Right renal pelvis (tissue), 4 donors: ENCODE measurements around the gene CABP1. TPM values are rescaled to one million over a fixed set of nuclear protein-coding genes. Genes with fewer than 3 reads are reported as not detected.
"Not testable (repeated sequence)": the region's sequence is repeated elsewhere in the genome, so short reads cannot be mapped to it uniquely, and the experiment has no call there.

Experiments
- DNase-seq, 4 donors: peaks; one replicate each; pipeline ENCODE4 v3.0.0-alpha.2; 2013; ENCODE audit warnings: low read depth in 4 of 4, low spot score in 3 of 4, missing footprints in 1 of 4
- polyA plus RNA-seq, 4 donors: library from polyadenylated mRNA; unstranded; fragments of 120-200 nt; gene quantifications; one replicate each; pipeline ENCODE4 v1.2.1, GENCODE V29; 2013; ENCODE audit not compliant: insufficient read length in 4 of 4

The CABP1 gene
- polyA plus RNA-seq, 4 donors, result 3.6 to 6.9 (median 5.1) TPM

DNA sequence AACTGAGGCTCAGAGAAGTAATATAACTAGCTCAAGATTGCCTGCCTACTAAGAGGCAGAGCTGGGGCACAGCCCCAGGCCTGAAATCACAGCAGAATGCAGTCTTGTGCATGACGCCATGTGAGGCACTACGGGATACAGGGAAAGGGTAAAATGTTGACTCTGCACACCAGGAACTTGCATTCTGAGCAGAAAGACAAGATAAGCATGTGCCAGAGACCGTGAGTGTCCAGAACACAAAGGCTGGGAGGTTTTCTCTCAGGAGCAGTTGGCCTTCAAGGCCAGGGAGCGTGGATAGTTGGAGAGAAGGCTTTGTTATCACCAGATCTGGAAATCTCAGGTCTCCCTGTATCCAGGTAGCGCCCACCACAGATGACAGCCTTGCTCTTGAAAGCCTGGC, 23.3 kb downstream of the CABP1 start:
- no peak for DNase-seq

GRCh38 chr12:120666571-120667390, 26.4 kb downstream of the CABP1 start:
- DNase-seq, result no peak

DNA sequence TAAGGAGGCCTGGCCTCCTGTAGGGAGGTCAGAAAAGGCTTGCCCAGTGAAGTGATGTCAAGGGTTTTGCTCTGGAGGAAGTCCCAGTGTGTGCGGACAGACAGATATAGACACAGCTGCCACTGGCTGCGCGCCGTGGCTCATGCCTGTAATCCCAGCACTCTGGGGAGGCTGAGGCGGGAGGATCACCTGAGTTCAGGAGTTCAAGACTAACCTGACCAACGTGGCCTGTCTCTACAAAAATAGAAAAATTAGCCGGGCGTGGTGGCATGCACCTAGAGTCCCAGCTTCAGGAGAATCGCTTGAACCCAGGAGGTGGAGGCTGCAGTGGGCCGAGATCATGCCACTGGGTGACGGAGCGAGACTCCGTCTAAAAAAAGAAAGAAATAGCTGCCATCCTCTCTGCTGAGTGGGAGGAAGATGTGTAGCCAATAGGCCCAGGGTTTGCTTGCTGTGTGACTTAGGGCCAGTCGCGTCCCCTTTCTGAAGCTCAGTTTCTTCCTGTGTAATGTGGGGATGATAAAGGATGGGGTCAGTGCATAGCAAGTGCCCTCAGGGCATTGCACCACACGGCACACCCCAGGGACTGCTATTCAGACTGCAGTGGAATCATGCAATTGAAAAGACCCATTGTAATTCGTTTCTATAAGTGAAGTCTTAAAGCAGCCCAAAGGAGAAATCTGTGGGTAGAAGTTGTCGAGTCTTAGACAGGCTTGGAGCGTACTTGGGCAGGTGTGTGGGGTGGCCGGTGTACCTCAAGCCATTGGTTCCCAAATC, 27.9 kb downstream of the CABP1 start:
- no peak for DNase-seq

DNA sequence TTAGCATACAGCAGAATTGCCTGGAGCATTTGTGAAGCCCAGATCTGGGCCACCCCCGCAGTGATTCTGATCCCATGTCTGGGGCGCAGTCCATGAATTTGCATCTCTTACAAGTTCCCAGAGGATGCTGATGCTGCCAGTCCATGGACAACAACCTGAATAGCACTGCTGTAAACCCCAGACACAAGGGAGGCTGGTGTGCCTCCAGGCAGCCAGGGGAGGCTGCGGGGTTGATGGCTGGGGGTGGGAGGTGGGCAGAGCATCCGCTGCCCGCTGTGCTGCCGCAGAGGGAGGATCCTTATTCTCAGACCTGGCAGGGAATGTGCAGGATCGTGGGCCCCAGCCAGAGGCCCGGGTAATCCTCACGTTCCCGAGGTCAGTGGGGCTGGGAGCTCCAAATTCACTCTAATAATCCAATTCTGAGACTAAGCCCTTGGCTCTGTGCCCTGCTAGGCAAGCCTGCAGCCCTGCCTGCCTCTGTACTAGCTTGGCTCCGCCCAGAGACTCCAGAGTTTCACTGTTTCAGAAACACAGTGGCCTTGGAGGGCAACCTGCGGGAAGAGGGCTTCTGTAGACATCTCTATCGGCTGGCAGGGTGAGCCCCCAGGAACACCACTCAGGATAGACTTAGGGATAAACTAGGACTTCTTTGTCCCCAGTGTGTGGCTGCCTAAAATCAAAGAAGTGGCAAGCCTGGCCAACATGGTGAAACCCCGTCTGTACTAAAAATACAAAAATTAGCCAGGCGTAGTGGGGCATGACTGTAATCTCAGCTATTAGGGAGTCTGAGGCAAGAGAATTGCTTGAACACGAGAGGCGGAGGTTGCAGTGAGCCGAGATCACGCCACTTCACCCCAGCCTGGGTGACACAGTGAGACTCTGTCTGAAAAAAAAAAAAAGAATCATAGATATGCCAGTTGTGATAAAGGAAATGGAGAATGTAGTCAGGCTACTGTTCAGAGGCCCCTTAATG, 28.7 kb downstream of the CABP1 start:
- no peak for DNase-seq

- not testable (repeated sequence) for DNase-seq
These were observed 29.8 kb downstream of the CABP1 start for GRCh38 chr12:120670237-120670636.

DNA sequence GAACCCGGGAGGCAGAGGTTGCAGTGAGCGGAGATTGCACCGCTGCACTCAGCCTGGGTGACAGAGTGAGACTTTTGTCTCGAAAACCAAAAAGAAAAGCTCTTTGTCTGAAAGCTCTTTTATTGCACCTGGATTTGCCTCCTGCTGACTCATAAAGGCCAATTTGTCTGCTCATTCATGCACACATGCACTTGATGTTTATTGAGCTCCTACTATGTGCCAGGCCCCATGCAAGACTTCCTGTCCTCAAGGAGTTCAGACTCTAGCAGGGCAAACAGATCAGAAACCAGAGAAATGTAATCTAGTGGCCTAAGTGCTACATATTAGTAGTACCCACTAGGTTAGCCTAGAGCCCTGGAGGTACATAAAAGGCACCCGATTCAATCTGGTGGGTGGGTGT, 30.2 kb downstream of the CABP1 start:
- DNase-seq, result no peak

DNA sequence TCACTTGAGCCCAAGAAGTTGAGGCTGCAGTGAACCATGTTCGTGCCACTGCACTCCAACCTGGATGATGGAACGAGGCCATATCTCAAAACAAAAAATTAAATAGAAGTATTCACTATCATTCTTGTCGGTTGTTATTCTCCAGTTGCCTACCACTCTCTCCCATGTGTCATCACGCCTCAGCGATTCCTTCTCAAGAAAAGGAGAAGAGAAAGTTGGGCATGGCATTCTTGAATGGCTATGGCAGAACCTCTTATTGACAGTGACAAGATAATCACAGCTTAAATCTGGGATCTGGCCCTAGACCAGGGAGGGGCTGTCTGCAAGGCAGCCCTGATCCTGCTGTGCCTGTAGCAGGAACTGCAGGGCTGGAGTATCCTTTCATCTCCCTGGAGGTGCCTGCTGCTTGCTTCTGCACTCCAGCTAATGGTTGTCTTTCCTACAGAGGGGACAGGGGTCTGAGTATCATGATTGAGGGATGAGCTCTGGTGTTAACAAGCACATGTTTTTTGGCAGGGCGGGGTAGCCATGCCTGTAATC, 33.7 kb downstream of the CABP1 start:
- no peak for DNase-seq

DNA sequence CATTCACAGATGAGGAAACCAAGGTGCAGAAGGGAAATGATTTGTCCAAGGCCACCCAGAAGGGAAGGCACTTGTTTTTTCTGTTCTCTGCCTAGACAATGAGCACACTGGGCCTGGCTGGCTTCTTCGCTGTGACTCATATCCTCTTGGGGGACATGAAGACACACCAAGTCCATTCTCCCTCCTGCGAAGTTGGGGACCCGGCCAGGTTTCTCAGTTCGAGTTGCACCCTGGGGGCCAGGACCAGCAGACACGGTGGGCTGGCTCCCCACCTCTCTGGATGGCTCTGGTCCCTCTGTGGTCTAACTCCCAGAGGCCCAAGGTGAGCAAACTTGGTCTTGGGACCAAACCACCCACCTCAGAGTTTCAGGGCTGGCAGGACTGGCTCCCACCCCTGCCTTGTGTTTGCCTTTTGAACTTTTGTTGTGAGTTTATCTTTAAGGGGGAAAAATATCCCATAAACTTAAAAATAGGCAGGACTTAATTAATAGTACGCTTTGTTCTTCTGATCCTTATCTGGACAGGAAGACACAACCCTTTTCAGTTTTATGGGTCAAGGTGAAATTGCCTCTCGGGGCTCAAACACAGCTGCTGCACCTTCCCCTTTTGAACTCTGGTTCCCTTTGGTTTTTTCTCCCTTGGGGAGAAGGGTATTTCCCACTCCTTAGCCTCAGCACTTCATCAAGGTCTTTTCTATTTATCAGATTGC, 37.5 kb downstream of the CABP1 start:
- no peak for DNase-seq

DNA sequence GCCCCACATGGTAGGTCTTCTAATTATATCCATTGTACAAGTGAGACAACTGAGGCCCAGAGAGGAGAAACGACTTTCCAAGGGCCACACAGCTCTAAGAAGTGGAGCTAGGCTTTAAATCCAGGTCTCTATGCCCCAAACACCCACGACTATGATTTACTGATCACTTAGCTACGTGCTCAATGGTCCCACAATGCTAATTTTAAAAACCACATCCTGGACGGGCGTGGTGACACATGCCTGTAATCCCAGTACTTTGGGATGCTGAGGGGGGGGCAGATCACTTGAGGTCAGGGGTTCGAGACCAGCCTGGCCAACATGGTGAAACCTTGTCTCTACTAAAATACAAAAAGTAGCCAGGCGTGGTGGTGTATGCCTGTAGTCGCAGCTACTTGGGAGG, 38.1 kb downstream of the CABP1 start:
- DNase-seq, result no peak

DNA sequence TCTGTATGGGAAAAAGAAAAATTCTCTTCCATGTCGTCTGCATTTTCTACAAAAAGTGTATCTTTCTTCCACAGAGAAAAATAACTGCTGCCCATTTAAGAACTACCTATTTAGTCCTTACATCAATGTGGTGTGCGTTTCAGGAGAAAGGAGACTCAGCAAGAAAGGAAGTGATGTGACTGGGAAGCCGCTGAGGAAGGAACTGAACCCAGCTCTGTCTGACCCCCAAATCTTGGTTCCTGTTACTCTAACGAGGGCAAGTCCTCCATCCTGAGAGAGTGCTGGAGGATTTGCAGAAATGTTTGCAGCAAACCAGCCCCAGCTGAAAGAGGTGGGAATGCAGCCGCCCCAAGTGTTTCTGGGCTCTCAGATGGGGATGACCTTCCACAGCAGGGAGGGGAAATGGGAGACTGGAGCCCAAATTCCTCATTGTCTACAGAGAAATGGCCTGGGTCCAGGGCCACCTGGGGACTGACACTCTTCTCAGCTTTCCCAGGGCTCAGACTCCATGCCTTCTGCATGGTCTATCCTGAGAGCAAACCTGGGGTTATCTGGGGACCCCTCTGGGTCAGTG, 39.8 kb downstream of the CABP1 start:
- no peak for DNase-seq

- no peak for DNase-seq
These were observed 44.1 kb downstream of the CABP1 start for GRCh38 chr12:120684523-120684932.

DNA sequence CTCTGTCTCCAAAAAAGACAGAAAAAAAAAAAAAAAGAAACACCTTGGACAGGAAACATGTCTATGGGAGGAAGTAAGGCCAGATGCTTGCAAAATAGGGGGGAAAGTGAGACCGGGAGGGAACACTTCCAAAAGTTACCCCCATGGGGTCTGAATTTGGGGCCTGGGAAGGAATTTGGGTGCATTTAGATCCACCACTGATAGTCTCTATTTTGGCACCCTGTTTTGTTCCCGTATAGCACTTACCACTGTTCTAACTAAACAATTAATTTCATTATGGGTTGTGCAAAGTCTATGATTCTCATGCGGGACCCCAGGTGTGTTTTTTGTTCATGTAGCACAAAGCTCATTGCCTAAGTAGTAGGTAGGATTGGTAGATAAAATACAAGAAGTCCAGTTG, 45.1 kb downstream of the CABP1 start:
- no peak for DNase-seq

DNA sequence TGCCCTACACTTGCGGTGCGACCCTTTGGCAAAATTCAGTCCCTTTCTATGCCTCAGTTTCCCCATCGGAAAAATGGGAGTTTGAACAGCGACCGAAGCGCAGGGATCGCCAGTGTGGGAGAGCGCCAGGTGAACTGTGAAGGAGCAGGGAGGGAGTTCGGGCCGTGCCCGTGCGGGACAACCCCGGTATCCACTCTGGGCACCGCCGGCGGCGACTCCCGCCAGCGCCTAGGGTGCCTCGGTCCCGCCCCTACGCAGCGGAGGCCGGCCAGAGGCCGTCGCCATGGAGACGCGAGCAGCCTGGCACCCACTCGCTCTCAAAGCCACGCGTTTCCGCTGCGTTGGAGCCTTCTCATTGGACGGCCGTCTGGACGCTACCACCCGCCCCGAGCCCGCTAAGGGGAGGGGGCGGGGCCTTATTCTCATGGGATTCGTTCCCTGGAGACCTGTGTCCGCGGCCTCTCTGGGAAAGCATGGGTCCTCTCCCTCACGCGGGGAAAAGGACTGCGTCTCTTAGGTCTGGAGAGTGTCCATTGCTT, 45.8 kb downstream of the CABP1 start:
- DNase-seq, result peak; percentile 93 to 95 (median 94)

DNA sequence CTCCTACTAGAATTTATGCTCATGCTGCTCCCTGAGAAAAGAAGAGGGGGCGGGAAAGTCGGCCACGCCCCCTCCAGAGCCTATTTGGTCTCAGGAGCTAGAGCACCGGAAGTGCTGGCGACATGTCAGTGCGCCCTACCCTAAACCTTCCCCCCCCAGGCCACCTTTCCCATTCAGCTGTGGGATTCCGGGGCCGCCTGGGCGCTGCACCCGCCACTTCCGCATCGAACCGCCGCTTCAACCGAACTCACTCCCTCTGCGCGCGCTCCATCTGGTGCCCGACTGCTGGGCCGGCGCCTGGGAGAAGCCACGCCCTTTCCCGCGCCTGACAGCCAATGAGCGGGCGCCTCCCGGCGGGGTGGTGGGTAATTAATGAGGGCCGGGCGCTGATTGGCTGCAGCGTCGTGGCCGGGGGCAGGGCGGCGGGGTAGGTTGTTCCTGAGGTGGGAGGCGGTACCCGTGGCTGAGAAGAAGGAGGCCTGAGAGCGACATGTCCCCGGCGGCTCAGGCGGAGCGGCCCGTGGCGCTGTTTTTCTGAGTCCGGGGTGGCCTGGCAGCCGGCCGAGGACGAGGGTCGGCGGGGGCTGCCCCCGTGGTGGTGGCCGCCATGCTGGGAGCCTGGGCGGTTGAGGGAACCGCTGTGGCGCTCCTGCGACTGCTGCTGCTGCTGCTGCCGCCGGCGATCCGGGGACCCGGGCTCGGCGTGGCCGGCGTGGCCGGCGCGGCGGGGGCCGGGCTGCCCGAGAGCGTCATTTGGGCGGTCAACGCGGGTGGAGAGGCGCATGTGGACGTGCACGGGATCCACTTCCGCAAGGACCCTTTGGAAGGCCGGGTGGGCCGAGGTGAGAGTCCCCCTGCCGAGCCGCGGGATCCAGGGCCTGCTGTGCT, 46.5 kb downstream of the CABP1 start, which contains the start of gene MLEC:
TSS of gene MLEC (plus strand) at position 460 of the 888 bp plus-strand sequence. CDS start at position 608, 148 bp downstream.
- peak; percentile 94 to 97 (median 96) for DNase-seq

DNA sequence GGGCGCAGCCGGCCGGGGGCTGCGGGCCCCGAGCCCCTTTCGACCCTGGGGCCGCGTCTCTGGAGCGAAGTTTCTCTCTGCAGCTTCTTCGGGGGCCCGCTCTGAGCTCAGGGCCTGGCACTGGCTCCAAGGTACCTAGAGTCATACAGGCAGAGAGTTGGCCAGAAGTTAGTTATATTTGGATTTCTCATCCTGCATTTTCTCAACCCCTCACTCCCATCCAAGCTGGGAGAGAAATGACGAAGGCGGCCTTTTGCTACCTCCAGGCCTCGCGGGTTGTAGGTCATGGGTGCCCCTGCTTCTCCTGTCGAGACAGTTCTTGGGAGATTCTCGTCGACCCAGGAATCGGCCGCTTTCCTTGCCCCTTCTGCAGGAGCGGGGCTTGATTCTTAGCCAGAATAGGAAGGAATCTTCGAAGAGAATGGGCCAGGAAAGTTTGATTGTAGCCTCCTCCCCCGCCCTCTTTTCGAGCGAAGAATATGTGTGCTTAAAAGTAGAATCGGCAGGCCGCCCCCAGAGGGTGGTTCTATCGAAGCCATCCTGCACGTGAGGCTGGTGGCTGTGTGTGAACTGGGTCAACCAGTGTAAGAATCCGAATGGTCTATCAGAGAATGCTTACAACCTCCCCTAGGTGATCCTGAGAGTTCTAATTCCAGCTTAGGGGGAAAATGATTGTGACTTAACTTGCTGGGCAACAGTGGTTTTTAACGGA, 47.3 kb downstream of the CABP1 start:
- DNase-seq, result no peak

GRCh38 chr12:120688527-120689071, 48.2 kb downstream of the CABP1 start:
- DNase-seq, result no peak
